ENCODE results near the gene PLBD1. TPM values are rescaled to one million over a fixed set of nuclear protein-coding genes. Genes with fewer than 3 reads are reported as not detected.

PLBD1 gene
- total and polyA plus RNA-seq, 4 donors = 1.4 to 7.5 (median 4.2) TPM

DNA sequence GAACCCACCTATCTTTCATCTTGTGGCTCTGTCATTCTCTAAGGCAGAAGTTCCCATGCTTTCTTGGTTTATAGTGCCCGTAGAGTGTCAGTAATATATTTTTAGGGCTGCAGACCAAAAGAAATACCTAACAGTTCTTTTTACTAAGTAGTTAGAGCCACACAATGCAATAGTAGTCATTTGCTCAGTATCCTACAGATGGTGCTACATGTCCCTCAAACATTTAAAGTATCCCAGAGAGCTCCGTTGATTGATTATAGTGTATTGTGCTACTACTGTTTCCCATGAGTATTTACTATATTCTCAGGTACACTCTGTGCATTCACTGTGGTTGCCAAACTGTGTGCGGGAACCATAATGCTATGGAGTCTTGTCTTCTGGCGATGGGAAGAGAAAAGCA lies 4.7 kb upstream of the PLBD1 start:
- no peak overlapping the region for H3K4me3 ChIP-seq (ENCODE audit: low read depth in 1 of 3, low read length in 3 of 3)
- no peaks in the 10 kb centered on the region for H3K9me3 ChIP-seq (ENCODE audit: control insufficient read depth in 4 of 4, low read length in 3 of 4)
- H3K27me3 ChIP-seq (ENCODE audit: control insufficient read depth in 4 of 4, insufficient read depth in 4 of 4, low read length in 3 of 4) = no peaks in the 10 kb centered on the region
- WGBS = 83% methylated on average over 4 of the region's 4 CpGs
- H3K4me1 ChIP-seq (ENCODE audit: control insufficient read depth in 4 of 4, insufficient read depth in 4 of 4, low read length in 3 of 4) = peaks cover 0 to 7% (median 3%) of the 10 kb centered on the region in 4 donors
- no peak overlapping the region for H3K27ac ChIP-seq (ENCODE audit: low read depth in 1 of 2, low read length in 2 of 2)
- TF ChIP-seq, protein P1, sequence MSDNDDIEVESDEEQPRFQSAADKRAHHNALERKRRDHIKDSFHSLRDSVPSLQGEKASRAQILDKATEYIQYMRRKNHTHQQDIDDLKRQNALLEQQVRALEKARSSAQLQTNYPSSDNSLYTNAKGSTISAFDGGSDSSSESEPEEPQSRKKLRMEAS (IDR thresholded peaks at IDR 0.05) = no peak
- TF ChIP-seq FOXA2 (IDR thresholded peaks at IDR 0.05) (no peak), NR2F2 (IDR thresholded peaks at IDR 0.05) (no peak), SP1 (IDR thresholded peaks at IDR 0.05) (no peak), YY1 (IDR thresholded peaks at IDR 0.05) (no peak), TAF1 (conservative IDR thresholded peaks at IDR 0.05) (no peak), RAD21 (IDR thresholded peaks at IDR 0.05) (no peak), EGR1 (IDR thresholded peaks at IDR 0.05; ENCODE audit: low read depth in 2 of 2) (no peak), GABPA (IDR thresholded peaks at IDR 0.05 in 1 of 2, conservative IDR thresholded peaks at IDR 0.05 in 1 of 2) (no peak), HNF4G (IDR thresholded peaks at IDR 0.05) (no peak), JUND (IDR thresholded peaks at IDR 0.05) (no peak), FOXA1 (IDR thresholded peaks at IDR 0.05) (no peak), RXRA (IDR thresholded peaks at IDR 0.05) (no peak)
- TF ChIP-seq, protein P2, sequence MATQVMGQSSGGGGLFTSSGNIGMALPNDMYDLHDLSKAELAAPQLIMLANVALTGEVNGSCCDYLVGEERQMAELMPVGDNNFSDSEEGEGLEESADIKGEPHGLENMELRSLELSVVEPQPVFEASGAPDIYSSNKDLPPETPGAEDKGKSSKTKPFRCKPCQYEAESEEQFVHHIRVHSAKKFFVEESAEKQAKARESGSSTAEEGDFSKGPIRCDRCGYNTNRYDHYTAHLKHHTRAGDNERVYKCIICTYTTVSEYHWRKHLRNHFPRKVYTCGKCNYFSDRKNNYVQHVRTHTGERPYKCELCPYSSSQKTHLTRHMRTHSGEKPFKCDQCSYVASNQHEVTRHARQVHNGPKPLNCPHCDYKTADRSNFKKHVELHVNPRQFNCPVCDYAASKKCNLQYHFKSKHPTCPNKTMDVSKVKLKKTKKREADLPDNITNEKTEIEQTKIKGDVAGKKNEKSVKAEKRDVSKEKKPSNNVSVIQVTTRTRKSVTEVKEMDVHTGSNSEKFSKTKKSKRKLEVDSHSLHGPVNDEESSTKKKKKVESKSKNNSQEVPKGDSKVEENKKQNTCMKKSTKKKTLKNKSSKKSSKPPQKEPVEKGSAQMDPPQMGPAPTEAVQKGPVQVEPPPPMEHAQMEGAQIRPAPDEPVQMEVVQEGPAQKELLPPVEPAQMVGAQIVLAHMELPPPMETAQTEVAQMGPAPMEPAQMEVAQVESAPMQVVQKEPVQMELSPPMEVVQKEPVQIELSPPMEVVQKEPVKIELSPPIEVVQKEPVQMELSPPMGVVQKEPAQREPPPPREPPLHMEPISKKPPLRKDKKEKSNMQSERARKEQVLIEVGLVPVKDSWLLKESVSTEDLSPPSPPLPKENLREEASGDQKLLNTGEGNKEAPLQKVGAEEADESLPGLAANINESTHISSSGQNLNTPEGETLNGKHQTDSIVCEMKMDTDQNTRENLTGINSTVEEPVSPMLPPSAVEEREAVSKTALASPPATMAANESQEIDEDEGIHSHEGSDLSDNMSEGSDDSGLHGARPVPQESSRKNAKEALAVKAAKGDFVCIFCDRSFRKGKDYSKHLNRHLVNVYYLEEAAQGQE (IDR thresholded peaks at IDR 0.05) = no peak
- TF ChIP-seq, protein P3, sequence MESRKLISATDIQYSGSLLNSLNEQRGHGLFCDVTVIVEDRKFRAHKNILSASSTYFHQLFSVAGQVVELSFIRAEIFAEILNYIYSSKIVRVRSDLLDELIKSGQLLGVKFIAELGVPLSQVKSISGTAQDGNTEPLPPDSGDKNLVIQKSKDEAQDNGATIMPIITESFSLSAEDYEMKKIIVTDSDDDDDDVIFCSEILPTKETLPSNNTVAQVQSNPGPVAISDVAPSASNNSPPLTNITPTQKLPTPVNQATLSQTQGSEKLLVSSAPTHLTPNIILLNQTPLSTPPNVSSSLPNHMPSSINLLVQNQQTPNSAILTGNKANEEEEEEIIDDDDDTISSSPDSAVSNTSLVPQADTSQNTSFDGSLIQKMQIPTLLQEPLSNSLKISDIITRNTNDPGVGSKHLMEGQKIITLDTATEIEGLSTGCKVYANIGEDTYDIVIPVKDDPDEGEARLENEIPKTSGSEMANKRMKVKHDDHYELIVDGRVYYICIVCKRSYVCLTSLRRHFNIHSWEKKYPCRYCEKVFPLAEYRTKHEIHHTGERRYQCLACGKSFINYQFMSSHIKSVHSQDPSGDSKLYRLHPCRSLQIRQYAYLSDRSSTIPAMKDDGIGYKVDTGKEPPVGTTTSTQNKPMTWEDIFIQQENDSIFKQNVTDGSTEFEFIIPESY (IDR thresholded peaks at IDR 0.05) = no peak
- TF ChIP-seq, protein P4, sequence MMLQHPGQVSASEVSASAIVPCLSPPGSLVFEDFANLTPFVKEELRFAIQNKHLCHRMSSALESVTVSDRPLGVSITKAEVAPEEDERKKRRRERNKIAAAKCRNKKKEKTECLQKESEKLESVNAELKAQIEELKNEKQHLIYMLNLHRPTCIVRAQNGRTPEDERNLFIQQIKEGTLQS (IDR thresholded peaks at IDR 0.05) = no peak
- TF ChIP-seq, protein P5, sequence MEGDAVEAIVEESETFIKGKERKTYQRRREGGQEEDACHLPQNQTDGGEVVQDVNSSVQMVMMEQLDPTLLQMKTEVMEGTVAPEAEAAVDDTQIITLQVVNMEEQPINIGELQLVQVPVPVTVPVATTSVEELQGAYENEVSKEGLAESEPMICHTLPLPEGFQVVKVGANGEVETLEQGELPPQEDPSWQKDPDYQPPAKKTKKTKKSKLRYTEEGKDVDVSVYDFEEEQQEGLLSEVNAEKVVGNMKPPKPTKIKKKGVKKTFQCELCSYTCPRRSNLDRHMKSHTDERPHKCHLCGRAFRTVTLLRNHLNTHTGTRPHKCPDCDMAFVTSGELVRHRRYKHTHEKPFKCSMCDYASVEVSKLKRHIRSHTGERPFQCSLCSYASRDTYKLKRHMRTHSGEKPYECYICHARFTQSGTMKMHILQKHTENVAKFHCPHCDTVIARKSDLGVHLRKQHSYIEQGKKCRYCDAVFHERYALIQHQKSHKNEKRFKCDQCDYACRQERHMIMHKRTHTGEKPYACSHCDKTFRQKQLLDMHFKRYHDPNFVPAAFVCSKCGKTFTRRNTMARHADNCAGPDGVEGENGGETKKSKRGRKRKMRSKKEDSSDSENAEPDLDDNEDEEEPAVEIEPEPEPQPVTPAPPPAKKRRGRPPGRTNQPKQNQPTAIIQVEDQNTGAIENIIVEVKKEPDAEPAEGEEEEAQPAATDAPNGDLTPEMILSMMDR (IDR thresholded peaks at IDR 0.05; ENCODE audit: low read depth, low read length, missing input control) = no peak
- no peak for DNase-seq (ENCODE audit: low spot score)
- no peaks in the 10 kb centered on the region for H3K36me3 ChIP-seq (ENCODE audit: control insufficient read depth in 4 of 4, insufficient read depth in 3 of 4, low read depth in 1 of 4, low read length in 3 of 4)
- H3K9ac ChIP-seq (ENCODE audit: low read depth in 1 of 2, low read length in 2 of 2) = no peak overlapping the region

DNA sequence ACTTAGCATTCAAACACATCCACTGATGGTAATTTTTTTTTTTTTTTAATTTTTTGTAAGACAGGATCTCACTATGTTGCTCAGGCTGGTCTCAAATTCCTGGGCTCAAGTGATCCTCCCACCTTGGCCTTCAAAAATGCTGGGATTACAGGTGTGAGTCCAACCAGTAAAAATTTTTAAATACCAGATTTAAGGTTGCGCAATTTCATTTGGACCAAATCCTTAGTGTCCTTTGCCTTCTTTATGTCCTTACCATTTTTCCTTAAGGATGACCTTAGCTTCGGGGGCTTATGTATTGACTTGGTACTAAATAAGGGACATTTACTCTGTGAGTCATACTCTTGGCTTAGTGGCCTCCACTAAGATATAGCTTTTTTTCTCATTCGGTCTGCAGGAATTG lies 4.1 kb upstream of the PLBD1 start:
- WGBS = 92% methylated on average over 3 of the region's 3 CpGs
- H3K4me1 ChIP-seq (ENCODE audit: control insufficient read depth in 4 of 4, insufficient read depth in 4 of 4, low read length in 3 of 4) = peaks cover 0 to 10% (median 5%) of the 10 kb centered on the region in 4 donors
- no peak overlapping the region for H3K27ac ChIP-seq (ENCODE audit: low read depth in 1 of 2, low read length in 2 of 2)
- H3K9ac ChIP-seq (ENCODE audit: low read depth in 1 of 2, low read length in 2 of 2) = no peak overlapping the region
- H3K27me3 ChIP-seq (ENCODE audit: control insufficient read depth in 4 of 4, insufficient read depth in 4 of 4, low read length in 3 of 4) = no peaks in the 10 kb centered on the region
- no peak overlapping the region for H3K4me3 ChIP-seq (ENCODE audit: low read depth in 1 of 3, low read length in 3 of 3)
- no peaks in the 10 kb centered on the region for H3K36me3 ChIP-seq (ENCODE audit: control insufficient read depth in 4 of 4, insufficient read depth in 3 of 4, low read depth in 1 of 4, low read length in 3 of 4)
- H3K9me3 ChIP-seq (ENCODE audit: control insufficient read depth in 4 of 4, low read length in 3 of 4) = no peaks in the 10 kb centered on the region
- DNase-seq (ENCODE audit: low spot score) = no peak
- TF ChIP-seq, protein P1 (IDR thresholded peaks at IDR 0.05) = no peak
- TF ChIP-seq, protein P3 (IDR thresholded peaks at IDR 0.05) = no peak
- TF ChIP-seq NR2F2 (IDR thresholded peaks at IDR 0.05) (no peak), HNF4A (conservative IDR thresholded peaks at IDR 0.05) (no peak), RXRA (IDR thresholded peaks at IDR 0.05) (no peak), EGR1 (IDR thresholded peaks at IDR 0.05; ENCODE audit: low read depth in 2 of 2) (no peak), TAF1 (conservative IDR thresholded peaks at IDR 0.05) (no peak), RAD21 (IDR thresholded peaks at IDR 0.05) (no peak), FOXA1 (IDR thresholded peaks at IDR 0.05) (no peak), GABPA (IDR thresholded peaks at IDR 0.05 in 1 of 2, conservative IDR thresholded peaks at IDR 0.05 in 1 of 2) (no peak), YY1 (IDR thresholded peaks at IDR 0.05) (no peak), FOXA2 (IDR thresholded peaks at IDR 0.05) (no peak), HNF4G (IDR thresholded peaks at IDR 0.05) (no peak), JUND (IDR thresholded peaks at IDR 0.05) (no peak)
- TF ChIP-seq, protein P5 (IDR thresholded peaks at IDR 0.05; ENCODE audit: low read depth, low read length, missing input control) = no peak
- TF ChIP-seq, protein P4 (IDR thresholded peaks at IDR 0.05) = no peak
